Neural cell (in vitro differentiated cells): Measurements from ENCODE around the gene MCHR2. TPM values are rescaled to one million over a fixed set of nuclear protein-coding genes. Genes with fewer than 3 reads are reported as not detected.

Experiments
- H2AFZ ChIP-seq: fragments of 200-600, 300-800 bp; sonication (generic), shearing (Covaris generic); 2 replicates; pipeline ENCODE4 v1.6.0; 2014; ENCODE audit warnings: low read depth, mild to moderate bottlenecking, antibody characterized with exemption, low read length, moderate library complexity
- H3F3A ChIP-seq: fragments of 200-600 bp; shearing (Covaris generic); 2 replicates; pipeline ENCODE4 v1.6.1; 2016; ENCODE audit warnings: mild to moderate bottlenecking, moderate library complexity, mixed read lengths, antibody characterized with exemption, low read length; ENCODE audit not compliant: insufficient read depth, poor library complexity, severe bottlenecking
- H3K27ac ChIP-seq: fragments of 200-600, 300-800 bp; sonication (generic), shearing (Covaris generic); 2 replicates; pipeline ENCODE4 v1.5.1; 2014; ENCODE audit warnings: mild to moderate bottlenecking, low read length, moderate library complexity
- H3K27me3 ChIP-seq: fragments of 300-800, 200-600 bp; sonication (generic), shearing (Covaris generic); 2 replicates; pipeline ENCODE4 v1.6.0; 2014; ENCODE audit warnings: mild to moderate bottlenecking, low read depth, low read length, moderate library complexity; ENCODE audit not compliant: insufficient read depth
- H3K36me3 ChIP-seq: fragments of 300-800, 200-600 bp; sonication (generic), shearing (Covaris generic); 2 replicates; pipeline ENCODE4 v1.5.1; 2014; ENCODE audit warnings: mild to moderate bottlenecking, antibody characterized with exemption, low read length, moderate library complexity; ENCODE audit not compliant: insufficient read depth
- H3K4me2 ChIP-seq: fragments of 300-800, 200-600 bp; sonication (generic), shearing (Covaris generic); 2 replicates; pipeline ENCODE4 v1.6.0; 2014; ENCODE audit warnings: mild to moderate bottlenecking, low read length
- H3K4me3 ChIP-seq: fragments of 300-800, 200-600 bp; sonication (generic), shearing (Covaris generic); 2 replicates; pipeline ENCODE4 v1.5.1; 2014; ENCODE audit warnings: mild to moderate bottlenecking, low read length, moderate library complexity
- H3K79me2 ChIP-seq: fragments of 200-600 bp; shearing (Covaris generic); replicated peaks from 2 replicates; pipeline ENCODE4 v1.6.0; 2014; ENCODE audit warnings: mild to moderate bottlenecking, low read length, moderate library complexity; ENCODE audit not compliant: insufficient read depth
- H3K9ac ChIP-seq: fragments of 300-800, 200-600 bp; sonication (generic), shearing (Covaris generic); 2 replicates; pipeline ENCODE4 v1.6.1; 2016; ENCODE audit warnings: mild to moderate bottlenecking, low read length, mixed read lengths
- H3K9me2 ChIP-seq: fragments of 200-600 bp; shearing (Covaris generic); 2 replicates; pipeline ENCODE4 v1.6.1; 2016; ENCODE audit warnings: mild to moderate bottlenecking, low read length, mixed read lengths; ENCODE audit not compliant: insufficient read depth
- H3K9me3 ChIP-seq: fragments of 200-600, 300-800 bp; sonication (generic), shearing (Covaris generic); 2 replicates; pipeline ENCODE4 v1.6.1; 2016; ENCODE audit warnings: mild to moderate bottlenecking, mixed run types, low read length, moderate library complexity, mixed read lengths
- H4K20me1 ChIP-seq: fragments of 200-600 bp; shearing (Covaris generic); 2 replicates; pipeline ENCODE4 v1.6.1; 2016; ENCODE audit warnings: mild to moderate bottlenecking, mixed run types; ENCODE audit not compliant: insufficient read depth
- EP300 ChIP-seq: fragments of 450-650 bp; conservative IDR thresholded peaks from 2 replicates; pipeline ENCODE4 v1.6.1; 2014; ENCODE audit warnings: antibody characterized with exemption, mild to moderate bottlenecking, moderate library complexity; ENCODE audit not compliant: poor library complexity, severe bottlenecking
- EZH2 ChIP-seq: fragments of 200-600, 300-800 bp; shearing (Covaris generic), sonication (generic); IDR thresholded peaks from 2 replicates; pipeline ENCODE4 v1.6.1; 2014; ENCODE audit warnings: antibody characterized with exemption, low read length, borderline replicate concordance, mild to moderate bottlenecking; ENCODE audit not compliant: insufficient read depth, poor library complexity, severe bottlenecking
- MXI1 ChIP-seq: fragments of 450-650 bp; conservative IDR thresholded peaks from 2 replicates; pipeline ENCODE4 v1.6.1; 2014; ENCODE audit warnings: antibody characterized with exemption, mild to moderate bottlenecking; ENCODE audit not compliant: poor library complexity, severe bottlenecking
- POLR2AphosphoS5 ChIP-seq: IDR thresholded peaks from 2 replicates; pipeline ENCODE4 v1.6.1; 2012
- RAD21 ChIP-seq: fragments of 450-650 bp; conservative IDR thresholded peaks from 2 replicates; pipeline ENCODE4 v1.6.1; 2014; ENCODE audit warnings: antibody characterized with exemption, mild to moderate bottlenecking, moderate library complexity
- REST ChIP-seq: IDR thresholded peaks from 2 replicates; pipeline ENCODE4 v1.6.1; 2012; ENCODE audit warnings: borderline replicate concordance
- SMC3 ChIP-seq: fragments of 450-650 bp; conservative IDR thresholded peaks from 2 replicates; pipeline ENCODE4 v1.6.1; 2014; ENCODE audit warnings: antibody characterized with exemption, mild to moderate bottlenecking, moderate library complexity; ENCODE audit not compliant: poor library complexity
- TAF1 ChIP-seq: IDR thresholded peaks from 2 replicates; pipeline ENCODE4 v1.6.1; 2012; ENCODE audit warnings: low read depth
- polyA plus RNA-seq: library from polyadenylated mRNA; depleted of rRNA; stranded (reverse); fragments of >200 nt; gene quantifications from 2 replicates; pipeline ENCODE4 v1.2.3, GENCODE V29; 2014
- TF ChIP-seq, protein P1 (sequence below): fragments of 450-650 bp; IDR thresholded peaks from 2 replicates; pipeline ENCODE4 v1.5.1; 2014; ENCODE audit warnings: antibody characterized with exemption, mild to moderate bottlenecking, moderate library complexity; ENCODE audit not compliant: poor library complexity, severe bottlenecking

The MCHR2 gene
- polyA plus RNA-seq, 1 donor from 2014 or later = not detected

DNA sequence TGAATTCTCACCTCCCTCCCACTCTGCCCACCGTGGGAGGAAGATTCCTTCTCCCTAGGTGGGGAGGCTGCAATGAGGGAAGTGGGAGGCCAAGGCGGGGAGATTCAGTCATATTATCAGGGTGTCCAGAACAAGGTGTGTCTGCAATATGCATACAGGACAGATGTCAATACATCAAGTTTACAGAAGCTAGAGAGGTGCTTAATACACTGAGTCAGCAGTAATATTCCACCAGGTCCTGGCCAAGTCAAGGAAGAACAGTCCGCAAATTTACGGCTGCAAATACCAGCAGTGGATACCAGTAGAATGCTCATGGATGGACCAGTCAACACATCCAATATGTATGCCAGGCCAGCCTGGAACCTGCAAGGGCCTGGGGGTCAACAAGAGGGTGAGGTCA is 119.0 kb downstream of the MCHR2 start:
- Histone ChIP-seq H3K9me3 (no peaks in the 10 kb centered on the region), H3K4me2 (no peak overlapping the region), H3K9ac (no peak overlapping the region), H3K36me3 (no peaks in the 10 kb centered on the region), H3K79me2 (no peaks in the 10 kb centered on the region), H3F3A (no peaks in the 10 kb centered on the region), H3K27ac (no peak overlapping the region), H2AFZ (no peak overlapping the region), H4K20me1 (no peaks in the 10 kb centered on the region), H3K9me2 (no peaks in the 10 kb centered on the region), H3K27me3 (no peaks in the 10 kb centered on the region), H3K4me3 (no peak overlapping the region)
- TF ChIP-seq POLR2AphosphoS5 = no peak
- TF ChIP-seq, protein P1, sequence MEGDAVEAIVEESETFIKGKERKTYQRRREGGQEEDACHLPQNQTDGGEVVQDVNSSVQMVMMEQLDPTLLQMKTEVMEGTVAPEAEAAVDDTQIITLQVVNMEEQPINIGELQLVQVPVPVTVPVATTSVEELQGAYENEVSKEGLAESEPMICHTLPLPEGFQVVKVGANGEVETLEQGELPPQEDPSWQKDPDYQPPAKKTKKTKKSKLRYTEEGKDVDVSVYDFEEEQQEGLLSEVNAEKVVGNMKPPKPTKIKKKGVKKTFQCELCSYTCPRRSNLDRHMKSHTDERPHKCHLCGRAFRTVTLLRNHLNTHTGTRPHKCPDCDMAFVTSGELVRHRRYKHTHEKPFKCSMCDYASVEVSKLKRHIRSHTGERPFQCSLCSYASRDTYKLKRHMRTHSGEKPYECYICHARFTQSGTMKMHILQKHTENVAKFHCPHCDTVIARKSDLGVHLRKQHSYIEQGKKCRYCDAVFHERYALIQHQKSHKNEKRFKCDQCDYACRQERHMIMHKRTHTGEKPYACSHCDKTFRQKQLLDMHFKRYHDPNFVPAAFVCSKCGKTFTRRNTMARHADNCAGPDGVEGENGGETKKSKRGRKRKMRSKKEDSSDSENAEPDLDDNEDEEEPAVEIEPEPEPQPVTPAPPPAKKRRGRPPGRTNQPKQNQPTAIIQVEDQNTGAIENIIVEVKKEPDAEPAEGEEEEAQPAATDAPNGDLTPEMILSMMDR = no peak
- no peak for TF ChIP-seq MXI1
- no peak for TF ChIP-seq SMC3
- TF ChIP-seq EZH2 = no peak
- TF ChIP-seq TAF1 = no peak
- TF ChIP-seq RAD21 = no peak
- TF ChIP-seq REST = no peak
- no peak for TF ChIP-seq EP300

DNA sequence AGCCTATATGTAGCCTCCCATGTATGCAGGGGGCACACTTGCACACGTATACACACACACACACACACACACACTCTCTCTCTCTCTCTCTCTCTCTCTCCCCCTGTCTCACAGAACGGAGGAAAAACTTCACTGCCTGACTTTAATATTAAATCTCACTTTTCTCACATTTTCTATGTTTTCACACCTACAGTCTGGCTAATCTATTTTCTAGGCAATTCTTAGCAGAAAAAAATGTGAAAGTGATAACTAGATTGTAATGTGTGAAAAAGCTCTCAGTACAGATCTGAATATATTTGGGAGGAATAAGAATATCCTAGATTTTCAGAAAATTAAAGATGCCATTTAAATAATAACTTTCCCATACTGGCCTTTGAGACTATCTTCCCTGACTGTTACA is 120.9 kb downstream of the MCHR2 start:
- H3K9me3 ChIP-seq = no peaks in the 10 kb centered on the region
- no peak overlapping the region for H2AFZ ChIP-seq
- TF ChIP-seq RAD21 (no peak), REST (no peak), SMC3 (no peak), TAF1 (no peak)
- TF ChIP-seq, protein P1 = no peak
- H3K4me3 ChIP-seq = no peak overlapping the region
- no peaks in the 10 kb centered on the region for H3K9me2 ChIP-seq
- H3F3A ChIP-seq = no peaks in the 10 kb centered on the region
- no peaks in the 10 kb centered on the region for H3K79me2 ChIP-seq
- no peaks in the 10 kb centered on the region for H3K36me3 ChIP-seq
- H4K20me1 ChIP-seq = no peaks in the 10 kb centered on the region
- no peak overlapping the region for H3K4me2 ChIP-seq
- no peak overlapping the region for H3K27ac ChIP-seq
- H3K27me3 ChIP-seq = no peaks in the 10 kb centered on the region
- H3K9ac ChIP-seq = no peak overlapping the region
